Measurements from ENCODE around the gene CSRP3.

Gene CSRP3

GRCh38 chr11:19164881-19165280, 36.9 kb downstream of the CSRP3 start:
- no peak overlapping the region for H3K23ac ChIP-seq (ENCODE audit: low read length in 2 of 2)

GRCh38 chr11:19164230-19164855, 37.4 kb downstream of the CSRP3 start:
- no peaks in the 10 kb centered on the region for H3K79me1 ChIP-seq (replicated peaks; ENCODE audit: low read length, poor library complexity, severe bottlenecking)
- WGBS, result 100% methylated on average over 1 of the region's 4 CpGs
- no peak overlapping the region for H3K4me3 ChIP-seq (ENCODE audit: insufficient read depth in 1 of 2, low read depth in 1 of 2, low read length in 2 of 2)
- no peak overlapping the region for H2BK15ac ChIP-seq (ENCODE audit: low read depth, poor library complexity, severe bottlenecking)
- DNase-seq, result no peak
- H3K9me3 ChIP-seq (ENCODE audit: control insufficient read depth, low read length), result no peaks in the 10 kb centered on the region
- H3K9ac ChIP-seq (ENCODE audit: low read length), result no peak overlapping the region
- H2AK5ac ChIP-seq (ENCODE audit: low read length, severe bottlenecking), result no peak overlapping the region
- no peak overlapping the region for H3K14ac ChIP-seq (ENCODE audit: low read length in 2 of 2)
- no peak overlapping the region for H3K27ac ChIP-seq (ENCODE audit: low read length, poor library complexity, severe bottlenecking)
- H3K4me1 ChIP-seq (ENCODE audit: control insufficient read depth, insufficient read depth, low read depth, low read length), result no peaks in the 10 kb centered on the region
- H2BK5ac ChIP-seq (ENCODE audit: low read depth, low read length, poor library complexity, severe bottlenecking), result no peak overlapping the region
- no peak overlapping the region for H2BK120ac ChIP-seq (ENCODE audit: low read depth, low read length)
- no peak overlapping the region for H3K18ac ChIP-seq (ENCODE audit: low read depth in 1 of 2, low read length in 2 of 2)
- no peak overlapping the region for H4K91ac ChIP-seq (ENCODE audit: low read length)
- no peak overlapping the region for H4K8ac ChIP-seq (ENCODE audit: low read length)
- no peaks in the 10 kb centered on the region for H3K27me3 ChIP-seq (ENCODE audit: control insufficient read depth in 1 of 2, insufficient read depth in 1 of 2, low read length in 2 of 2)
- no peak overlapping the region for H2BK12ac ChIP-seq (ENCODE audit: low read length in 2 of 2)
- no peak overlapping the region for H2AFZ ChIP-seq (ENCODE audit: low read depth, low read length)
- H3K4ac ChIP-seq (ENCODE audit: low read depth in 1 of 2, low read length in 2 of 2), result no peak overlapping the region
- H3K36me3 ChIP-seq (ENCODE audit: control insufficient read depth in 1 of 2, insufficient read depth in 2 of 2, low read depth in 1 of 2, low read length in 2 of 2), result peaks cover 3 to 69% of the 10 kb centered on the region in 2 experiments
- H3K4me2 ChIP-seq (ENCODE audit: low read length, poor library complexity, severe bottlenecking), result no peak overlapping the region
- no peak overlapping the region for H3K23ac ChIP-seq (ENCODE audit: low read length in 2 of 2)

More at GRCh38 chr11:19164881-19165280, 36.9 kb downstream of the CSRP3 start:
- no CpG with 5 or more reads among the region's 2 CpGs for WGBS
- no peak overlapping the region for H2BK15ac ChIP-seq (ENCODE audit: low read depth, poor library complexity, severe bottlenecking)
- H3K14ac ChIP-seq (ENCODE audit: low read length in 2 of 2), result no peak overlapping the region
- no peak for DNase-seq
- H3K4me1 ChIP-seq (ENCODE audit: control insufficient read depth, insufficient read depth, low read depth, low read length), result no peaks in the 10 kb centered on the region
- no peak overlapping the region for H2BK120ac ChIP-seq (ENCODE audit: low read depth, low read length)
- H2BK5ac ChIP-seq (ENCODE audit: low read depth, low read length, poor library complexity, severe bottlenecking), result no peak overlapping the region
- H3K9ac ChIP-seq (ENCODE audit: low read length), result no peak overlapping the region
- no peaks in the 10 kb centered on the region for H3K9me3 ChIP-seq (ENCODE audit: control insufficient read depth, low read length)
- no peaks in the 10 kb centered on the region for H3K79me1 ChIP-seq (replicated peaks; ENCODE audit: low read length, poor library complexity, severe bottlenecking)
- H4K91ac ChIP-seq (ENCODE audit: low read length), result no peak overlapping the region
- H3K27ac ChIP-seq (ENCODE audit: low read length, poor library complexity, severe bottlenecking), result no peak overlapping the region
- H3K18ac ChIP-seq (ENCODE audit: low read depth in 1 of 2, low read length in 2 of 2), result no peak overlapping the region
- H2AK5ac ChIP-seq (ENCODE audit: low read length, severe bottlenecking), result no peak overlapping the region
- H3K4me3 ChIP-seq (ENCODE audit: insufficient read depth in 1 of 2, low read depth in 1 of 2, low read length in 2 of 2), result no peak overlapping the region
- H2BK12ac ChIP-seq (ENCODE audit: low read length in 2 of 2), result no peak overlapping the region
- H3K4me2 ChIP-seq (ENCODE audit: low read length, poor library complexity, severe bottlenecking), result no peak overlapping the region
- no peak overlapping the region for H2AFZ ChIP-seq (ENCODE audit: low read depth, low read length)
- peaks cover 3 to 65% of the 10 kb centered on the region in 2 experiments for H3K36me3 ChIP-seq (ENCODE audit: control insufficient read depth in 1 of 2, insufficient read depth in 2 of 2, low read depth in 1 of 2, low read length in 2 of 2)
- H3K4ac ChIP-seq (ENCODE audit: low read depth in 1 of 2, low read length in 2 of 2), result no peak overlapping the region
- H4K8ac ChIP-seq (ENCODE audit: low read length), result no peak overlapping the region
- no peaks in the 10 kb centered on the region for H3K27me3 ChIP-seq (ENCODE audit: control insufficient read depth in 1 of 2, insufficient read depth in 1 of 2, low read length in 2 of 2)

DNA sequence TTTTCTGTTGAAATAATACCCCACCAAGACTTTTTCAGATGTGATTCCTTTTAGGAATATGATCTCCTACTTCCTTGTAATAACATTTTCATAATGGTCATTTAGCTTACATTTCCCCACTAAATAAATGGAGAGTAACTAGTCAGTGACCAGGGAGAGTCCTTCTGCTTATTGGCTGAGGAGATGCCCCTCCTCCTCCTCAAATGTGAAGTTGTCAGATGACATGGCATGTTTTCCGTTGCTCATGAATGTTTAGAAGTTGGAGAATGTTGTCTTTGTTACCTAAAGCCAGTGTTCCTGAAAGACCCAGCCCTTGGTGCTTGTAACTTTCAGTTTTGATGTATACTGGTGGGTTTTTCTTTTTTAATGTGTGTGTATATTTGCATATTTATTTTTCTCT, 38.2 kb downstream of the CSRP3 start:
- no peak overlapping the region for H3K9ac ChIP-seq (ENCODE audit: low read length)
- H2AFZ ChIP-seq (ENCODE audit: low read depth, low read length), result no peak overlapping the region
- H2BK15ac ChIP-seq (ENCODE audit: low read depth, poor library complexity, severe bottlenecking), result no peak overlapping the region
- no peak overlapping the region for H3K27ac ChIP-seq (ENCODE audit: low read length, poor library complexity, severe bottlenecking)
- no peak overlapping the region for H2BK120ac ChIP-seq (ENCODE audit: low read depth, low read length)
- H3K14ac ChIP-seq (ENCODE audit: low read length in 2 of 2), result no peak overlapping the region
- no peak overlapping the region for H2AK5ac ChIP-seq (ENCODE audit: low read length, severe bottlenecking)
- no peak overlapping the region for H2BK5ac ChIP-seq (ENCODE audit: low read depth, low read length, poor library complexity, severe bottlenecking)
- H3K4me2 ChIP-seq (ENCODE audit: low read length, poor library complexity, severe bottlenecking), result no peak overlapping the region
- no peaks in the 10 kb centered on the region for H3K4me1 ChIP-seq (ENCODE audit: control insufficient read depth, insufficient read depth, low read depth, low read length)
- H2BK12ac ChIP-seq (ENCODE audit: low read length in 2 of 2), result no peak overlapping the region
- WGBS, result 81% methylated on average over 1 of the region's 1 CpG
- no peak overlapping the region for H4K91ac ChIP-seq (ENCODE audit: low read length)
- H3K79me1 ChIP-seq (replicated peaks; ENCODE audit: low read length, poor library complexity, severe bottlenecking), result no peaks in the 10 kb centered on the region
- DNase-seq, result no peak
- H3K18ac ChIP-seq (ENCODE audit: low read depth in 1 of 2, low read length in 2 of 2), result no peak overlapping the region
- no peak overlapping the region for H4K8ac ChIP-seq (ENCODE audit: low read length)
- H3K36me3 ChIP-seq (ENCODE audit: control insufficient read depth in 1 of 2, insufficient read depth in 2 of 2, low read depth in 1 of 2, low read length in 2 of 2), result peaks cover 3 to 67% of the 10 kb centered on the region in 2 experiments
- no peak overlapping the region for H3K4ac ChIP-seq (ENCODE audit: low read depth in 1 of 2, low read length in 2 of 2)
- no peaks in the 10 kb centered on the region for H3K9me3 ChIP-seq (ENCODE audit: control insufficient read depth, low read length)
- H3K23ac ChIP-seq (ENCODE audit: low read length in 2 of 2), result no peak overlapping the region
- no peaks in the 10 kb centered on the region for H3K27me3 ChIP-seq (ENCODE audit: control insufficient read depth in 1 of 2, insufficient read depth in 1 of 2, low read length in 2 of 2)
- H3K4me3 ChIP-seq (ENCODE audit: insufficient read depth in 1 of 2, low read depth in 1 of 2, low read length in 2 of 2), result no peak overlapping the region

GRCh38 chr11:19162951-19163505, 38.8 kb downstream of the CSRP3 start:
- no peak overlapping the region for H3K4me2 ChIP-seq (ENCODE audit: low read length, poor library complexity, severe bottlenecking)
- no peak overlapping the region for H2AFZ ChIP-seq (ENCODE audit: low read depth, low read length)
- no peak overlapping the region for H2BK15ac ChIP-seq (ENCODE audit: low read depth, poor library complexity, severe bottlenecking)
- DNase-seq, result no peak
- no peak overlapping the region for H4K91ac ChIP-seq (ENCODE audit: low read length)
- no peak overlapping the region for H3K4me3 ChIP-seq (ENCODE audit: insufficient read depth in 1 of 2, low read depth in 1 of 2, low read length in 2 of 2)
- H3K23ac ChIP-seq (ENCODE audit: low read length in 2 of 2), result no peak overlapping the region
- H3K4ac ChIP-seq (ENCODE audit: low read depth in 1 of 2, low read length in 2 of 2), result no peak overlapping the region
- WGBS, result 100% methylated on average over 1 of the region's 1 CpG
- no peaks in the 10 kb centered on the region for H3K27me3 ChIP-seq (ENCODE audit: control insufficient read depth in 1 of 2, insufficient read depth in 1 of 2, low read length in 2 of 2)
- H2AK5ac ChIP-seq (ENCODE audit: low read length, severe bottlenecking), result no peak overlapping the region
- no peak overlapping the region for H3K9ac ChIP-seq (ENCODE audit: low read length)
- H3K36me3 ChIP-seq (ENCODE audit: control insufficient read depth in 1 of 2, insufficient read depth in 2 of 2, low read depth in 1 of 2, low read length in 2 of 2), result peaks cover 3 to 61% of the 10 kb centered on the region in 2 experiments
- no peak overlapping the region for H2BK120ac ChIP-seq (ENCODE audit: low read depth, low read length)
- H3K9me3 ChIP-seq (ENCODE audit: control insufficient read depth, low read length), result no peaks in the 10 kb centered on the region
- no peak overlapping the region for H3K27ac ChIP-seq (ENCODE audit: low read length, poor library complexity, severe bottlenecking)
- H3K14ac ChIP-seq (ENCODE audit: low read length in 2 of 2), result no peak overlapping the region
- no peak overlapping the region for H3K18ac ChIP-seq (ENCODE audit: low read depth in 1 of 2, low read length in 2 of 2)
- no peaks in the 10 kb centered on the region for H3K79me1 ChIP-seq (replicated peaks; ENCODE audit: low read length, poor library complexity, severe bottlenecking)
- no peak overlapping the region for H4K8ac ChIP-seq (ENCODE audit: low read length)
- no peaks in the 10 kb centered on the region for H3K4me1 ChIP-seq (ENCODE audit: control insufficient read depth, insufficient read depth, low read depth, low read length)
- H2BK12ac ChIP-seq (ENCODE audit: low read length in 2 of 2), result no peak overlapping the region
- H2BK5ac ChIP-seq (ENCODE audit: low read depth, low read length, poor library complexity, severe bottlenecking), result no peak overlapping the region

Data from mesenchymal stem cell (in vitro differentiated cells and primary cell).